HepG2 (cell line): ENCODE data around the gene MTHFD1L. TPM values are rescaled to one million over a fixed set of nuclear protein-coding genes. Genes with fewer than 3 reads are reported as not detected.

Experiments used
- CENPBD1 ChIP-seq: sonication (generic); formaldehyde crosslinking; IDR thresholded peaks from 2 replicates; pipeline ENCODE4 v1.8.0; 2022; ENCODE audit warnings: missing genetic modification reagents, low read depth, mild to moderate bottlenecking, borderline replicate concordance
- CREB1 ChIP-seq, 2 experiments: fragments of 450-650 bp in 1 of 2; IDR thresholded peaks; 2 replicates each; pipeline ENCODE4 v1.6.1; 2016 to 2017; ENCODE audit warnings: control low read depth in 1 of 2, mild to moderate bottlenecking in 1 of 2, missing compliant biosample characterization in 1 of 2, missing genetic modification characterization in 1 of 2
- FOXO1 ChIP-seq: sonication (generic); formaldehyde crosslinking; IDR thresholded peaks from 2 replicates; pipeline ENCODE4 v1.4.0; 2020; ENCODE audit warnings: missing genetic modification reagents
- HNRNPK ChIP-seq: fragments of 200-400 bp; formaldehyde crosslinking; IDR thresholded peaks from 2 replicates; pipeline ENCODE4 v1.6.1; 2018; ENCODE audit warnings: low read length, low read depth, moderate library complexity, mild to moderate bottlenecking; ENCODE audit not compliant: poor library complexity, severe bottlenecking
- HOXA9 ChIP-seq: sonication (generic); formaldehyde crosslinking; IDR thresholded peaks from 2 replicates; pipeline ENCODE4 v1.8.1; 2022; ENCODE audit warnings: missing genetic modification reagents, mild to moderate bottlenecking, moderate library complexity, borderline replicate concordance
- HOXD1 ChIP-seq: sonication (generic); formaldehyde crosslinking; IDR thresholded peaks from 2 replicates; pipeline ENCODE4 v1.5.0; 2020; ENCODE audit warnings: missing genetic modification reagents
- LRRFIP1 ChIP-seq: sonication (generic); formaldehyde crosslinking; conservative IDR thresholded peaks from 2 replicates; pipeline ENCODE4 v1.4.0; 2020; ENCODE audit warnings: missing genetic modification reagents
- MAFK ChIP-seq, 2 experiments: IDR thresholded peaks in 1 of 2; conservative IDR thresholded peaks in 1 of 2; 2 replicates each; pipeline ENCODE4 v1.6.1; 2011; ENCODE audit warnings: improper control_type of control experiment in 2 of 2, low read length in 2 of 2
- MXD3 ChIP-seq: IDR thresholded peaks from 2 replicates; pipeline ENCODE4 v1.6.1; 2016; ENCODE audit warnings: mild to moderate bottlenecking, missing biosample characterization, missing genetic modification reagents
- NFE2L2 ChIP-seq: fragments of 150-350 bp; IDR thresholded peaks from 2 replicates; pipeline ENCODE4 v1.6.1; 2014; ENCODE audit warnings: low read length
- NONO ChIP-seq, 2 experiments: fragments of 450-650 bp in 1 of 2; sonication (generic) in 1 of 2; formaldehyde crosslinking in 1 of 2; IDR thresholded peaks in 1 of 2; conservative IDR thresholded peaks in 1 of 2; 2 replicates each; pipeline versions ENCODE4 v1.6.1 to v1.8.0; 2017 to 2022; ENCODE audit warnings: mild to moderate bottlenecking in 1 of 2, missing genetic modification reagents in 1 of 2, moderate library complexity in 1 of 2
- PHF20 ChIP-seq: sonication (generic); formaldehyde crosslinking; IDR thresholded peaks from 2 replicates; pipeline ENCODE4 v1.5.0; 2020; ENCODE audit warnings: mild to moderate bottlenecking, missing genetic modification reagents
- PRPF4 ChIP-seq: fragments of 200-400 bp; formaldehyde crosslinking; IDR thresholded peaks from 2 replicates; pipeline ENCODE4 v1.6.1; 2016; ENCODE audit warnings: low read length, low read depth; ENCODE audit not compliant: poor library complexity, severe bottlenecking
- RBM22 ChIP-seq: fragments of 200-400 bp; formaldehyde crosslinking; optimal IDR thresholded peaks from 2 replicates; pipeline ENCODE3; 2017; ENCODE audit warnings: mild to moderate bottlenecking, low read length, moderate library complexity
- RBM39 ChIP-seq: fragments of 200-400 bp; formaldehyde crosslinking; IDR thresholded peaks from one replicate; pipeline ENCODE4 v1.6.1; 2018; ENCODE audit warnings: antibody characterized with exemption, mild to moderate bottlenecking, low read depth, low read length; ENCODE audit not compliant: poor library complexity, severe bottlenecking
- RFX3 ChIP-seq: IDR thresholded peaks from 2 replicates; pipeline ENCODE4 v1.6.1; 2016; ENCODE audit warnings: missing biosample characterization, missing genetic modification reagents
- SIN3B ChIP-seq: fragments of 150-350 bp; IDR thresholded peaks from 2 replicates; pipeline ENCODE4 v1.6.1; 2014; ENCODE audit warnings: low read length
- SOX13 ChIP-seq, 3 experiments: fragments of 450-650 bp in 1 of 3; sonication (generic) in 1 of 3; formaldehyde crosslinking in 1 of 3; IDR thresholded peaks in 2 of 3; conservative IDR thresholded peaks in 1 of 3; 2 replicates each; pipeline versions ENCODE4 v1.5.0 to v1.6.1; 2016 to 2020; ENCODE audit warnings: antibody characterized with exemption in 1 of 3, mild to moderate bottlenecking in 1 of 3, missing compliant biosample characterization in 1 of 3, missing genetic modification reagents in 1 of 3, moderate library complexity in 1 of 3
- TARDBP ChIP-seq: sonication (generic); formaldehyde crosslinking; IDR thresholded peaks from 2 replicates; pipeline ENCODE4 v1.8.0; 2022; ENCODE audit warnings: mild to moderate bottlenecking, missing genetic modification reagents
- TGIF2 ChIP-seq: IDR thresholded peaks from 2 replicates; pipeline ENCODE4 v1.6.1; 2016; ENCODE audit warnings: control low read depth, missing compliant biosample characterization
- TSC22D2 ChIP-seq: sonication (generic); formaldehyde crosslinking; IDR thresholded peaks from 2 replicates; pipeline ENCODE4 v1.5.1; 2020; ENCODE audit warnings: missing genetic modification reagents, mild to moderate bottlenecking, borderline replicate concordance
- YEATS2 ChIP-seq: sonication (generic); formaldehyde crosslinking; IDR thresholded peaks from 2 replicates; pipeline ENCODE4 v1.4.0; 2020; ENCODE audit warnings: missing genetic modification reagents, borderline replicate concordance
- ZBTB44 ChIP-seq: sonication (generic); formaldehyde crosslinking; IDR thresholded peaks from 2 replicates; pipeline ENCODE4 v1.4.0; 2020; ENCODE audit warnings: missing genetic modification reagents
- ZNF138 ChIP-seq: sonication (generic); formaldehyde crosslinking; IDR thresholded peaks from 2 replicates; pipeline ENCODE4 v1.5.0; 2020; ENCODE audit warnings: mild to moderate bottlenecking, low read depth, missing genetic modification reagents
- ZNF292 ChIP-seq: sonication (generic); formaldehyde crosslinking; IDR thresholded peaks from 2 replicates; pipeline ENCODE4 v1.8.1; 2022; ENCODE audit warnings: mild to moderate bottlenecking, low read depth, missing genetic modification reagents, borderline replicate concordance
- ZNF577 ChIP-seq: sonication (generic); formaldehyde crosslinking; IDR thresholded peaks from 2 replicates; pipeline ENCODE4 v1.4.0; 2020; ENCODE audit warnings: mild to moderate bottlenecking, low read depth, missing genetic modification reagents, borderline replicate concordance
- polyA plus RNA-seq, 8 experiments: library from polyadenylated mRNA; depleted of rRNA in 3 of 8; stranded (reverse) in 7 of 8; unstranded in 1 of 8; fragments of >200 nt; fragmentation: Illumina TruSeq in 4 of 8; extraction: Trizol in 4 of 8; gene quantifications; 2 replicates each; pipeline versions ENCODE4 v1.2.1 to v1.2.3, GENCODE V29; 2011 to 2016; ENCODE audit warnings: low read depth in 4 of 8, missing spikeins in 1 of 8, mixed read lengths in 1 of 8; ENCODE audit not compliant: insufficient read depth in 1 of 8
- total RNA-seq, 5 experiments: library from RNA; depleted of rRNA; stranded (reverse); fragments of >200 nt; fragmentation: Illumina TruSeq; extraction: Trizol; gene quantifications; 2 replicates each; pipeline ENCODE4 v1.2.3, GENCODE V29; 2016; ENCODE audit warnings: low read depth in 1 of 5

Gene MTHFD1L
- total and polyA plus RNA-seq, 2 of the 13 experiments (the other 11 are each of a cell fraction or from before 2014, with no cell fraction given), result 24.0 to 39.6 TPM

- no peak for TF ChIP-seq ZBTB44 (CRISPR knock-in tag)
- TF ChIP-seq CENPBD1 (CRISPR knock-in tag), result no peak
- no peak for TF ChIP-seq HNRNPK
- no peak for TF ChIP-seq PRPF4
- no peak for TF ChIP-seq SIN3B
- no peak for TF ChIP-seq ZNF138 (CRISPR knock-in tag)
- TF ChIP-seq ZNF577 (CRISPR knock-in tag), result no peak
- no peak for TF ChIP-seq YEATS2
- TF ChIP-seq NONO (IDR thresholded peaks at IDR 0.05), result no peak
- no peak; the same call in 1 of the 2 replicates for TF ChIP-seq NONO (CRISPR knock-in tag; conservative IDR thresholded peaks at IDR 0.05)
- TF ChIP-seq PHF20, result no peak
- no peak for TF ChIP-seq MXD3 (CRISPR knock-in tag)
- no peak for TF ChIP-seq RFX3 (CRISPR knock-in tag)
- TF ChIP-seq SOX13 (IDR thresholded peaks at IDR 0.05), result peak; percentile 89
- TF ChIP-seq SOX13 (CRISPR knock-in tag; conservative IDR thresholded peaks at IDR 0.05 in 1 of 2, IDR thresholded peaks at IDR 0.05 in 1 of 2), result peak in 1 of 2 experiments; percentile 95; a peak in 2 of 4 replicates
- peak; percentile 56 for TF ChIP-seq NFE2L2
- TF ChIP-seq RBM39, result no peak
- peak; percentile 82; the same call in 1 of the 2 replicates for TF ChIP-seq TARDBP (CRISPR knock-in tag)
- TF ChIP-seq TGIF2 (CRISPR knock-in tag), result no peak
- no peak for TF ChIP-seq HOXA9
- TF ChIP-seq CREB1 (IDR thresholded peaks at IDR 0.05), result no peak
- TF ChIP-seq CREB1 (CRISPR knock-in tag; IDR thresholded peaks at IDR 0.05), result peak; percentile 74
- peak in 1 of 2 experiments; percentile 38; a peak in 1 of 4 replicates for TF ChIP-seq MAFK (conservative IDR thresholded peaks at IDR 0.05 in 1 of 2, IDR thresholded peaks at IDR 0.05 in 1 of 2; ENCODE audit: low read length in 2 of 2)
- TF ChIP-seq FOXO1, result peak; percentile 11; the same call in 1 of the 2 replicates
- peak; percentile 35; the same call in 1 of the 2 replicates for TF ChIP-seq ZNF292 (CRISPR knock-in tag)
- no peak for TF ChIP-seq TSC22D2 (CRISPR knock-in tag)
- no peak for TF ChIP-seq RBM22
- TF ChIP-seq LRRFIP1 (CRISPR knock-in tag), result no peak
- TF ChIP-seq HOXD1 (CRISPR knock-in tag), result no peak
Observed at GRCh38 chr6:151096255-151096612, 230.7 kb downstream of the MTHFD1L start (continued).
